Measurements from ENCODE around the gene ATP11A.

GRCh38 chr13:112679381-112679780, 10.5 kb upstream of the ATP11A start:
- TF ChIP-seq CTCF (conservative IDR thresholded peaks at IDR 0.05; ENCODE audit: low read depth, low read length) (no peak), EZH2 (IDR thresholded peaks at IDR 0.05; ENCODE audit: borderline replicate concordance, low read depth, low read length, poor library complexity, severe bottlenecking) (no peak)
